Hepatocyte (in vitro differentiated cells): ENCODE data around the gene SNX25. TPM values are rescaled to one million over a fixed set of nuclear protein-coding genes. Genes with fewer than 3 reads are reported as not detected.

ENCODE experiments used
- DNase-seq: peaks from one replicate; pipeline ENCODE4 v3.0.0-alpha.2; 2016; ENCODE audit warnings: low spot score
- H2AFZ ChIP-seq: fragments of 200-600 bp; sonication (generic); 2 replicates; pipeline ENCODE4 v1.6.0; 2016; ENCODE audit warnings: antibody characterized with exemption, mild to moderate bottlenecking
- H3K27ac ChIP-seq: fragments of 200-600 bp; sonication (generic); 2 replicates; pipeline ENCODE4 v1.5.1; 2016; ENCODE audit warnings: mild to moderate bottlenecking
- H3K27me3 ChIP-seq: fragments of 200-600 bp; sonication (generic); 2 replicates; pipeline ENCODE4 v1.6.1; 2016
- H3K36me3 ChIP-seq: fragments of 200-600 bp; sonication (generic); replicated peaks from 2 replicates; pipeline ENCODE4 v1.5.1; 2016; ENCODE audit warnings: low read depth; ENCODE audit not compliant: insufficient read depth
- H3K4me1 ChIP-seq: fragments of 200-600 bp; sonication (generic); 2 replicates; pipeline ENCODE4 v1.5.1; 2016; ENCODE audit warnings: mild to moderate bottlenecking, moderate library complexity; ENCODE audit not compliant: insufficient read depth
- H3K4me2 ChIP-seq: fragments of 200-600 bp; sonication (generic); 2 replicates; pipeline ENCODE4 v1.6.0; 2016
- H3K4me3 ChIP-seq: fragments of 200-600 bp; sonication (generic); 2 replicates; pipeline ENCODE4 v1.5.1; 2016; ENCODE audit warnings: mild to moderate bottlenecking
- H3K79me2 ChIP-seq: fragments of 200-600 bp; sonication (generic); 2 replicates; pipeline ENCODE4 v1.6.0; 2017; ENCODE audit warnings: mild to moderate bottlenecking
- H3K9me2 ChIP-seq: fragments of 200-600 bp; sonication (generic); replicated peaks from 2 replicates; pipeline ENCODE4 v1.6.0; 2017; ENCODE audit warnings: mild to moderate bottlenecking; ENCODE audit not compliant: insufficient read depth
- H3K9me3 ChIP-seq: fragments of 200-600 bp; sonication (generic); 2 replicates; pipeline ENCODE4 v1.5.1; 2016; ENCODE audit warnings: low read depth, mild to moderate bottlenecking
- H4K20me1 ChIP-seq: fragments of 200-600 bp; sonication (generic); 2 replicates; pipeline ENCODE4 v1.6.0; 2016; ENCODE audit warnings: mild to moderate bottlenecking; ENCODE audit not compliant: insufficient read depth, poor library complexity, severe bottlenecking
- EZH2 ChIP-seq: fragments of 200-600 bp; sonication (generic); IDR thresholded peaks from 2 replicates; pipeline ENCODE4 v1.6.1; 2016; ENCODE audit warnings: antibody characterized with exemption, mild to moderate bottlenecking, borderline replicate concordance
- EZH2phosphoT487 ChIP-seq: fragments of 200-600 bp; sonication (generic); IDR thresholded peaks from one replicate; pipeline ENCODE4 v1.6.1; 2018; ENCODE audit warnings: antibody characterized with exemption, mild to moderate bottlenecking, low read depth, moderate library complexity; ENCODE audit not compliant: unreplicated experiment, severe bottlenecking
- WGBS: methylation state at CpG from one replicate; pipeline ENCODE4 v1.1.6; 2016; ENCODE audit warnings: low lambda C conversion rate; ENCODE audit errors: missing lambda C conversion rate; 5-methylcytosine and 5-hydroxymethylcytosine counted together
- polyA plus RNA-seq: library from polyadenylated mRNA; unstranded; fragments of >200 nt; fragmentation: Nextera tagmentation; extraction: Ambion mirVana; gene quantifications from 2 replicates; pipeline ENCODE4 v1.2.1, GENCODE V29; 2016
- total RNA-seq: library from RNA; depleted of rRNA; stranded (reverse); fragments of >200 nt; gene quantifications from 2 replicates; pipeline ENCODE4 v1.2.3, GENCODE V29; 2014
- TF ChIP-seq, protein P1 (sequence below): fragments of 200-600 bp; sonication (generic); IDR thresholded peaks from 2 replicates; pipeline ENCODE4 v1.5.1; 2016; ENCODE audit warnings: antibody characterized with exemption, mild to moderate bottlenecking; ENCODE audit not compliant: poor library complexity

Gene SNX25
- total and polyA plus RNA-seq, 2 experiments from 2014 or later, result 16.5 to 20.3 TPM

DNA sequence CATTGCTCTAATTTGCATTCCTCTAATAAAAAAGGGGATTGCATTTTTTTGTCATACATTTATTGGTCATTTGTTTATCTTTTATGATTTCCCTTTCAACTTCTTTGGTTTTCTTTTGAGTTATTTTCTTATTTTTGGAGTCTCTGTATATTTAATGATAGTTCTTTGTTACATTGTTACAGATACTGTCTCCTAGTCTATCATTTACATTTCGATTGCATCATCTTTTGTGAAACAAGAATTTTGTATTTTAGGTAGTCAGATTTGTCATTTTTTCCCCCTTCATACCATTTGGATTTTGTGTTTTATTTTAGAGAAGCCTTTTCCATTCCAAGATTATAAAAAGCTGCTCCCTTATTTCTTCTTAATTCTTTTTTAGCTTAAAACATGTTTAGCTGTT, 37.1 kb downstream of the SNX25 start:
- Histone ChIP-seq H3K36me3 (no peaks in the 10 kb centered on the region), H3K27me3 (no peaks in the 10 kb centered on the region), H3K4me3 (no peak overlapping the region), H4K20me1 (no peaks in the 10 kb centered on the region), H3K79me2 (peaks cover 25% of the 10 kb centered on the region), H3K4me2 (no peak overlapping the region), H3K4me1 (no peaks in the 10 kb centered on the region), H2AFZ (no peak overlapping the region), H3K27ac (no peak overlapping the region), H3K9me3 (no peaks in the 10 kb centered on the region), H3K9me2 (no peaks in the 10 kb centered on the region)
- no peak for DNase-seq
- TF ChIP-seq, protein P1, sequence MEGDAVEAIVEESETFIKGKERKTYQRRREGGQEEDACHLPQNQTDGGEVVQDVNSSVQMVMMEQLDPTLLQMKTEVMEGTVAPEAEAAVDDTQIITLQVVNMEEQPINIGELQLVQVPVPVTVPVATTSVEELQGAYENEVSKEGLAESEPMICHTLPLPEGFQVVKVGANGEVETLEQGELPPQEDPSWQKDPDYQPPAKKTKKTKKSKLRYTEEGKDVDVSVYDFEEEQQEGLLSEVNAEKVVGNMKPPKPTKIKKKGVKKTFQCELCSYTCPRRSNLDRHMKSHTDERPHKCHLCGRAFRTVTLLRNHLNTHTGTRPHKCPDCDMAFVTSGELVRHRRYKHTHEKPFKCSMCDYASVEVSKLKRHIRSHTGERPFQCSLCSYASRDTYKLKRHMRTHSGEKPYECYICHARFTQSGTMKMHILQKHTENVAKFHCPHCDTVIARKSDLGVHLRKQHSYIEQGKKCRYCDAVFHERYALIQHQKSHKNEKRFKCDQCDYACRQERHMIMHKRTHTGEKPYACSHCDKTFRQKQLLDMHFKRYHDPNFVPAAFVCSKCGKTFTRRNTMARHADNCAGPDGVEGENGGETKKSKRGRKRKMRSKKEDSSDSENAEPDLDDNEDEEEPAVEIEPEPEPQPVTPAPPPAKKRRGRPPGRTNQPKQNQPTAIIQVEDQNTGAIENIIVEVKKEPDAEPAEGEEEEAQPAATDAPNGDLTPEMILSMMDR, result no peak
- no peak for TF ChIP-seq EZH2phosphoT487
- TF ChIP-seq EZH2, result no peak
- WGBS, result 88% methylated on average over 1 of the region's 1 CpG

DNA sequence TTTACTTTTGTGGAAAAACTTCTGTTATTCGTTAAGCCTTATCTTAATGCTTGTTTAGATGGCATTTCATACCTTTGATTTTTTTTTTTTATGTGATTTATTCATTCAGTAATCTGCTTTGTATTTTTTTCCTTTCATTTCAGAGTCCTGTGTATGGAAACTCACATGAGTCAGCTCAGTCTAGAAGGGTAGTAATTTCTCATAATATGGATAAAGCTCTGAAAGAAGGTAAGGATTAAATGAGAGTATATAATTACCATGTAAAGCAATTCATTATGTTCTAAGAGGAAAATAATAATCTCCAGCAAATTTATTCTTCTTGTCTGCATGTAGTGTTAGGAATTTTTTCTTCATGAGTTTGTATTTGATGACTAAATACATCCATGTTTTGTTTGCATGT, 37.8 kb downstream of the SNX25 start:
- H3K9me2 ChIP-seq, result no peaks in the 10 kb centered on the region
- H4K20me1 ChIP-seq, result no peaks in the 10 kb centered on the region
- no peaks in the 10 kb centered on the region for H3K27me3 ChIP-seq
- H3K79me2 ChIP-seq, result peaks cover 24% of the 10 kb centered on the region
- no peak overlapping the region for H3K27ac ChIP-seq
- no peaks in the 10 kb centered on the region for H3K9me3 ChIP-seq
- H3K36me3 ChIP-seq, result no peaks in the 10 kb centered on the region
- H3K4me3 ChIP-seq, result no peak overlapping the region
- no peaks in the 10 kb centered on the region for H3K4me1 ChIP-seq
- TF ChIP-seq, protein P1, result no peak
- no peak for TF ChIP-seq EZH2
- no peak for TF ChIP-seq EZH2phosphoT487
- DNase-seq, result no peak
- no peak overlapping the region for H2AFZ ChIP-seq
- H3K4me2 ChIP-seq, result no peak overlapping the region
- 94% methylated on average over 1 of the region's 1 CpG for WGBS

DNA sequence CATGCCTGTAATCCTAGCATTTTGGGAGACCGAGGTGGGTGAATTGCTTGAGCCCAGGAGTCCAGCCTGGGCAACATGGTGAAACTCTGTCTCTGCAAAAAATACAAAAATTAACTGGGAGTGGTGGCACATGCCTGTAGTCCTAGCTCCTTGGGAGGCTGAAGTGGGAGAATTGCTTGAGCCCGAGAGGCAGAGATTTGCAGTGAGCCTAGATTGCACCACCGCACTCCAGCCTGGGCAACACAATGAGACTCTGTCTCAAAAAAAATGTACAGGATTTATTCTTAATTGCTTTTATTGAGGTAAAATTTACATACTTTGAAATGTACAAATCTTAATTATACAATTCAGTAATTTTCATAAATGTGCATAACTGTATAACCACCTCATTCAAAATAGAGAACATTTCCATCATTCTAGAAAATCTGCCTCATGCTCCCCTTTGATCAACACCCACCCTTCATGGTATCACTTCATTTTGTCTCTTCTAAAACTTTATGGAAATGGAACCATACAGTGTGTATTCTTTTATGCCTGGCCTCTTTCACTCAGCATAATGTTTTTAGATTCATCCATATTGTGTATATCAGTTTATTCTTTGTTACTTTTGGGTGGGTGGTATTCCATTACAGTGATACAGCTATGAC, 39.1 kb downstream of the SNX25 start:
- WGBS, result 98% methylated on average over 3 of the region's 3 CpGs

More for the DNA sequence above, 39.1 kb downstream of the SNX25 start:
- no peaks in the 10 kb centered on the region for H3K9me3 ChIP-seq
- H2AFZ ChIP-seq, result no peak overlapping the region
- H3K36me3 ChIP-seq, result no peaks in the 10 kb centered on the region
- H4K20me1 ChIP-seq, result no peaks in the 10 kb centered on the region
- TF ChIP-seq EZH2phosphoT487 (no peak), EZH2 (no peak)
- TF ChIP-seq, protein P1, result no peak
- H3K79me2 ChIP-seq, result peaks cover 15% of the 10 kb centered on the region
- H3K4me1 ChIP-seq, result no peaks in the 10 kb centered on the region
- no peaks in the 10 kb centered on the region for H3K27me3 ChIP-seq
- DNase-seq, result no peak
- no peaks in the 10 kb centered on the region for H3K9me2 ChIP-seq
- no peak overlapping the region for H3K4me3 ChIP-seq
- H3K4me2 ChIP-seq, result no peak overlapping the region
- H3K27ac ChIP-seq, result no peak overlapping the region
